Stimulated activated CD8-positive, alpha-beta memory T cell treated with anti-CD3 and anti-CD28 coated beads, Interleukin-12 subunit alpha, Interleukin-12 subunit beta, amount 100 ng/mL, for 24 hours (primary cell): Measurements from ENCODE around the gene ATPAF2.

Experiments
- DNase-seq: peaks from one replicate; pipeline ENCODE4 v3.0.0-alpha.2; 2020; ENCODE audit errors: extremely low read depth

The ATPAF2 gene

DNA sequence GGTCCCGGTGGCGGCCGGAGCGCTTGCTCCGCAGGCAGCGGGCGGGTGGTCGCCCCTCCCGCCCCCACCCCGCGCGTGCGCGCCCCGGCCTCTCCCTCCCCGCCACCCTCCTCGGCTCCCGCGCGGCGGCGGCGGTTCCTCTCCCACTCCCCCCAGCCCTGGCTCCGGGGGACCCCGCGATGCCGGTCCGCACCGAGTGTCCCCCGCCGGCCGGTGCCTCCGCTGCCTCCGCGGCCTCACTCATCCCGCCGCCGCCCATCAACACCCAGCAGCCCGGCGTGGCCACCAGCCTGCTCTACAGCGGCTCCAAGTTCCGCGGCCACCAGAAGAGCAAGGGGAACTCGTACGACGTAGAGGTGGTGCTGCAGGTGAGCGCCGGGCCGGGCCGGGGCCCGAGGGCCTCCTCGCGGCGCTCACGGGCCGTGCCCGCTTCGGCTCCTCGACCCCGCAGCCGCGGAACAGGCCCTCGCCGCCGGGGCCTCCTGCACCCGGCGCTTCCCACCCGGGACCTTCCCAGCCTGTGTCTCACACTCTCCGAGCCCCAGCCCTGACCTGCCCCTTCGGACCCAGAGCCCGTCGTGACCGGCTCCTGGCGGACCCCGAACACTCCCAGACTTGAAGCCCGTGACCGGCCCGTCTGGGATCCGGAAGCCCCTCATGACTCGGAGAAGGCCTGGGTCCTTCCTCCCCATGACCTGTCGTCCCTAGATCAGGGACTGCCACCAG, 730 bp upstream of the ATPAF2 start:
- DNase-seq, result no peak

DNA sequence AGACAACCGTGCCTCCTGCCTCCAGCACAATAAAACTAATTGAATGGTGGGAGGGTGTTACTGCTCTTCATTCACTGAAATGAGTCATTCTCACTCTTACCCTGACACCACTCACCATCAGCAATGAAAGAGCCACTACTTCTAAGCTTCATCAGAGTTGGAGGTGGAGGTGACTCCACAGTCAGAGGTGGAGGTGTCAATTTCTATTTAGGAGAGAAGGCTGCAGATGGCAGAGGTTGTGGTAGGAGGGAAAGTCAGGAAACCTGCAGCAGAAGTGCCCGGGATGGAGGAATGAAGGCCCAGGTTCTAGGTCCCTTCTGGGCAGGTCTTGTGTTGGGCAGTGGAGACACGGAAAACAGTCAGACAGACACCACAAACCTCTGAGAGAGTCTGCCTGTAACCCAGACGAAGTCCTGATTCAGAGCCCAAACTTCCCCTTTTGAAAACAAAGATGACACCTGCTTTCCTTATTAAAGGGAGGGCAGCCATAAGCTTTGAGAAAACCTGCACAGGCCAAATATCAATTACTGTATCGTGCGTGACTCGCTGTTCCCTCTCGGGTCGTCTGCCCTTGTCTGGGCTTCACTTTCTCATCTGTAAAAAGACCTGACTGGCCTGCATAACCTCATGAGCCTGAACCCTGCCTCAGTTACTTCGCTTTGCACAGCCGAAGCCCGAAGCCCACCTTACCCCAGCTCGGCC, 668 bp downstream of the ATPAF2 start:
- DNase-seq, result no peak

GRCh38 chr17:18037486-18037885, 1.5 kb downstream of the ATPAF2 start:
- DNase-seq, result no peak

DNA sequence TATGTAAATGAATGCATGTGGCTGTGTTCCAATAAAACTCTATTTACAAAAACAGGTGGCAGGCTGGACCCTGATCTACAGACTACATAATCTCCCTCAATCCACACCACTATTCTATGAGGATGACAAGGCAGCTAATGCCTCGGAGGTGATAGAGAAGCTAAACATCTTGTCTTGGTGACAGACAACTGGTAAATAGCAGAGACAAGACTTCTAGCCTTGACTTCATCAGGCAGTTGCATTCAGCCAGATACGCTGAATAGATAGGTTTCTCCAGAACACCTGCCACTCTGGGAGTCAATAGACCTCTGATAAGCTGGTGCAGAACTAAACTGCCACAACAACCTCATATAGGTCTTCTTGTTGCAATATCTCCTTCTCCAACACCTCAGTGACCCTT, 3.3 kb downstream of the ATPAF2 start:
- DNase-seq, result no peak

GRCh38 chr17:18033442-18034099, 5.4 kb downstream of the ATPAF2 start:
- DNase-seq, result no peak

DNA sequence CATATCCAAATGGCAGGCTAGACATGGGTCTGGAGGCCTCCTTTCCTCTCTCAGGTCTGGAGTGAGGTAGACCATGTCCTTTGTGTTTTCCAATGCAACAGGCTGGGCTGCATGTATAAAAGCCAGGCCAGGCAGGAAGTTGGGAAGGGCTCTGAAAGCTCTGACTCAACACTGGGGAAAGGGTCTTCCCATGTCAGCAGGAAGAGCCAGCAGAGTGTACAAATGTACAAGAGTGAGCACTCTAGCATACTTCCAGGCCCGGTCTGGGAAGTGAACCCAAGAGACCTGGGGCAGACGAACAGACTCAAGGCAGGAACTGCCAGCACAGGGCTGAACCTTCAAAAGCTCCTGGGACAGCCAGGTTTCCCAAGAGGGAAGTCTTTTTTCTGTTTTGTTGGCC, 7.0 kb downstream of the ATPAF2 start:
- no peak for DNase-seq

GRCh38 chr17:18028952-18029540, 9.9 kb downstream of the ATPAF2 start:
- no peak for DNase-seq

GRCh38 chr17:18028114-18028951, 10.6 kb downstream of the ATPAF2 start:
- DNase-seq, result no peak

GRCh38 chr17:18027280-18027679, 11.7 kb downstream of the ATPAF2 start:
- DNase-seq, result no peak

DNA sequence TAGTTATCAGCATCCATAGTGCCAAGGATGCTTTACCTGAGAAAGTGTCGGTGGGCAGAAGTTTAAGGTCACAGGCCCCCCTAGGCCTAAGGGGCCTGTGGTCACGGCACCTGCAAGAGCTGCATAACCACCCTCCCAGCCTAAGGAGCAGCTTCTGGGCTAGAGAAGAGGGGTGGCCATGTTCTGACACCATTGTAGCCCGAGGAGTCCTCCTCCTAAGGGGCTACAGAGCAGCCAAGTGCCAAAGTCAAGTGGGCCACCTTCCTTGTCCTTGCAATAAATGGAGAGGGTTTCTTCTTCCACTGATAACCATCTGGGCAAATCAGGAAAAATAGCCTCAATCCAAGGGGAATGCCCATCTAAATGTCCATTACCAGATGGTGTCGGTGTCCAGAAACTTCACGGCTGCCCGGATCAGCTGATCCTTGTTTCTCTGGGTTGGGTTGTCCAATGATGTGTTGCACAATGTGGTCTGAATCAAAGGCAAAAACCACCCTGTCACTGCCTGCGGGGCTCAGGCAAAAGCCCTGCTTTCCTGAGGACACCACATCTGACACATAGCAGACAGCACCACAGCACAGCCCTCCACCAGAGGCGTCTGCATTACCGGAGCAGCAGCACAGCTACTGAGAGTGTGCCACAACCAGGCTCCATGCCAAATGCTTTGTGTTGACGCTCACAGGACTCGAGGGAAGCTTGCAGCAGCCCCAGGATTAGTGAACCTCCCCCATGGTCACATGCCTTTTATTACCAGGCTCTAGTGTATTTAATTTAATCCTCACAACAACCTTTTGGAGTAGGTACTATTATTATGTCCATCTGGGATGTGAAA, 12.8 kb downstream of the ATPAF2 start:
- DNase-seq, result no peak

DNA sequence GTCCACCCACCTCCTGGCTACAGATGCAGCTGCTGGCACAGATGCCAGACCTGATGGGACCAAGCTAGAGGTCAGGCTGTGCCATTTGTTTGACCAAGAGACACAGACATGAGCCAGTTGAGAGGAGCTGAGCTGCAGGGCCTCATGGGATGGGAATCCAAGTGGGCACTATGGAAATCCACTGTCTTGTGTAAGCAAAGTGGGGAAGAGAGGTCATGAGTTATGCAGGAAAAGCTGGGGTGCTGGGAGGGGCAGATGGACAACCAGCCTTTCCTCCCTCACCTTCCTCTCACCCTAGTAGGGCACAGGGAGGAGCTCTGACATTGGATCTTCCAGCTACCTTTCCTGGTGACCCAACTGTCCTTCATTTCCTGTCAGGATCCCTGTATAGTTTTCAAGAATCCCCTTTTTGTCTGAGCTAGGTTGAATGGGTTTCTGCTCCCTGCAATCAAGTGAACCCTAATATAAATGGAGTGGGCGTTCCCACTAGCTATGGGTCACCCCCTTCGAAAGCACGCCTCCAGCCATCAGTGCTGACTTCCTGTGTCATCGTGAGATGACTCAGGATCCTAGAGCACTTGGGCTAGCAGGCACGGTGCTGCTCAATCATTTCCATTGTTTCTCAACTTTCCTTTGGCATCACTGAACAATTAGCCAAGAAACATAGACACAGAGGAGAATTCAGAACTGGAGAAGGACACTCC, 13.6 kb downstream of the ATPAF2 start:
- no peak for DNase-seq

GRCh38 chr17:18021372-18021771, 17.6 kb downstream of the ATPAF2 start:
- no peak for DNase-seq

GRCh38 chr17:18020971-18021370, 18.0 kb downstream of the ATPAF2 start:
- DNase-seq, result no peak

GRCh38 chr17:18019838-18020154, 19.2 kb downstream of the ATPAF2 start:
- DNase-seq, result no peak

DNA sequence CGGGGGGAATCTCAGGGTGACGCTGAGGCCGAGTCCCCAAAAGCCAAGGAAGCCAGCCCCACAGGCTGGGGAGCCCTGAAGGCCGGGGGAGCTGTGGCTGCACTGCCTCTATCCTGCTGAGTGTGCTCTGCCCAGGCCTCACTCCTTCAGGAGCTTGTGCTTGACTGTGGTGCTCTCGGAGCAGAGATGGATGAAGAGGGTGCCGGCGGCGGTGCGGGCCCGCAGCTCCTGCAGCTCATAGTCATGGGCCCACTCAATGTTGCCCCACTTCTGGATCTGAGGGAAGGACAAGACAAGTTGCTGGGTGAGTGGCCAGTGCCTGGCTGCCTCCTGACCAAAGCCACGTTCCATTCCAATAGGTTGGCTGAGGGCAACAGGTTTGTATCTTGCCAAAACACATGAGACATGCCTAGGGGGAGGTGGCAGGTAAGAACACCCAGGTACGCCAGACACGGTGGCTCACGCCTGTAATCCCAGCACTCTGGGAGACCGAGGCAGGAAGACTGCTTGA, 20.5 kb downstream of the ATPAF2 start:
- no peak for DNase-seq

- no peak for DNase-seq
Observed at GRCh38 chr17:18017958-18018357, 21.0 kb downstream of the ATPAF2 start.

- DNase-seq, result no peak
Observed at GRCh38 chr17:18016426-18016825, 22.5 kb downstream of the ATPAF2 start.

- no peak for DNase-seq
Observed at GRCh38 chr17:18015593-18015992, 23.4 kb downstream of the ATPAF2 start.

- DNase-seq, result no peak
Observed at GRCh38 chr17:18014006-18014405, 25.0 kb downstream of the ATPAF2 start.

DNA sequence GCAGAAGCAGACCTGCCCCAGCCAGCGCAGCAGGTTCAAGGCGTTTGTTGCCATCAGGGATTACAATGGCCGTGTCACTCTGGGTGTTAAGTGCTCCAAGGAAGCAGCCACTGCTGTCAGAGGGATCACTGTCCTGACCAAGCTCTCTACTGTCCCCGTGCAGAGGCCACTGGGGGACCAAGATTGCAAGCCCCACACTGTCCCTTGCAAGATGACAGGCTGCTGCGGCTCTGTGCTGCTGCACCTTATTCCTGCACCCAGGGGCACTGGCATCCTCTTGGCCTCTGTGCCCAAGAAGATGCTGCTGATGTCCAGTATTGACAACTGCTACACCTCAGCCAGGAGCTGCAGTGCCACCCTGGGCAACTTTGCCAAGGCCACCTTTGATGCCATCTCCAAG, 27.7 kb downstream of the ATPAF2 start:
- no peak for DNase-seq
